ENCODE data around the gene TMEM218. TPM values are rescaled to one million over a fixed set of nuclear protein-coding genes. Genes with fewer than 3 reads are reported as not detected.

The TMEM218 gene
- total RNA-seq, 1 donor from 2014 or later: 11.9 TPM

- Histone ChIP-seq H3K9me3 (ENCODE audit: insufficient read depth, low read depth, low read length) (no peaks in the 10 kb centered on the region), H3K4me1 (ENCODE audit: insufficient read depth, low read length) (peaks cover 35% of the 10 kb centered on the region), H4K20me1 (ENCODE audit: insufficient read depth, low read length) (no peaks in the 10 kb centered on the region), H3K27ac (ENCODE audit: low read depth, low read length) (peak overlapping the region; percentile 55), H3K4me2 (ENCODE audit: low read length) (peak overlapping the region; percentile 72), H3K9ac (ENCODE audit: low read length) (no peak overlapping the region), H3K36me3 (ENCODE audit: insufficient read depth, low read length) (no peaks in the 10 kb centered on the region), H3K4me3 (ENCODE audit: insufficient read depth, low read depth, low read length) (no peak overlapping the region), H3K79me2 (ENCODE audit: insufficient read depth, low read length) (no peaks in the 10 kb centered on the region), H2AFZ (ENCODE audit: low read depth, low read length) (no peak overlapping the region), H3K27me3 (ENCODE audit: insufficient read depth, low read length) (no peaks in the 10 kb centered on the region)
- DNase-seq (ENCODE audit: low read depth) (no peak), FAIRE-seq (no peak)
- no peak overlapping the region for H3K27ac Mint-ChIP-seq (ENCODE audit: unreplicated experiment)
- H3K4me1 Mint-ChIP-seq (ENCODE audit: low read depth, unreplicated experiment): peaks cover 25% of the 10 kb centered on the region
- TF ChIP-seq EZH2 (IDR thresholded peaks at IDR 0.05; ENCODE audit: insufficient read depth, low read length) (no peak), CTCF (IDR thresholded peaks at IDR 0.05; ENCODE audit: insufficient read depth, low read depth, low read length) (no peak)
- H3K4me3 Mint-ChIP-seq (ENCODE audit: unreplicated experiment): no peak overlapping the region
- H3K36me3 Mint-ChIP-seq (ENCODE audit: low read depth, unreplicated experiment): no peaks in the 10 kb centered on the region
- H3K27me3 Mint-ChIP-seq (ENCODE audit: low read depth, unreplicated experiment): peaks cover 35% of the 10 kb centered on the region
- peaks cover 2% of the 10 kb centered on the region for H3K9me3 Mint-ChIP-seq (ENCODE audit: unreplicated experiment)
Measured at GRCh38 chr11:125078516-125079140, 32.8 kb downstream of the TMEM218 start.

- Mint-ChIP-seq H3K4me3 (ENCODE audit: unreplicated experiment) (no peak overlapping the region), H3K27me3 (ENCODE audit: low read depth, unreplicated experiment) (peaks cover 37% of the 10 kb centered on the region), H3K36me3 (ENCODE audit: low read depth, unreplicated experiment) (no peaks in the 10 kb centered on the region), H3K27ac (ENCODE audit: unreplicated experiment) (no peak overlapping the region), H3K4me1 (ENCODE audit: low read depth, unreplicated experiment) (peaks cover 21% of the 10 kb centered on the region), H3K9me3 (ENCODE audit: unreplicated experiment) (peaks cover 2% of the 10 kb centered on the region)
- Histone ChIP-seq H2AFZ (ENCODE audit: low read depth, low read length) (no peak overlapping the region), H3K9ac (ENCODE audit: low read length) (no peak overlapping the region), H3K79me2 (ENCODE audit: insufficient read depth, low read length) (no peaks in the 10 kb centered on the region), H3K27ac (ENCODE audit: low read depth, low read length) (no peak overlapping the region), H3K9me3 (ENCODE audit: insufficient read depth, low read depth, low read length) (no peaks in the 10 kb centered on the region), H3K4me2 (ENCODE audit: low read length) (no peak overlapping the region), H3K27me3 (ENCODE audit: insufficient read depth, low read length) (no peaks in the 10 kb centered on the region), H4K20me1 (ENCODE audit: insufficient read depth, low read length) (no peaks in the 10 kb centered on the region), H3K4me1 (ENCODE audit: insufficient read depth, low read length) (peaks cover 29% of the 10 kb centered on the region), H3K4me3 (ENCODE audit: insufficient read depth, low read depth, low read length) (no peak overlapping the region), H3K36me3 (ENCODE audit: insufficient read depth, low read length) (no peaks in the 10 kb centered on the region)
- TF ChIP-seq EZH2 (IDR thresholded peaks at IDR 0.05; ENCODE audit: insufficient read depth, low read length) (no peak), CTCF (IDR thresholded peaks at IDR 0.05; ENCODE audit: insufficient read depth, low read depth, low read length) (no peak)
- DNase-seq (ENCODE audit: low read depth) (no peak), FAIRE-seq (no peak)
Measured at GRCh38 chr11:125078016-125078415, 33.4 kb downstream of the TMEM218 start.

- Histone ChIP-seq H3K27ac (ENCODE audit: low read depth, low read length) (no peak overlapping the region), H3K4me1 (ENCODE audit: insufficient read depth, low read length) (peaks cover 23% of the 10 kb centered on the region), H3K9me3 (ENCODE audit: insufficient read depth, low read depth, low read length) (no peaks in the 10 kb centered on the region), H3K27me3 (ENCODE audit: insufficient read depth, low read length) (no peaks in the 10 kb centered on the region), H3K4me2 (ENCODE audit: low read length) (no peak overlapping the region), H4K20me1 (ENCODE audit: insufficient read depth, low read length) (no peaks in the 10 kb centered on the region), H2AFZ (ENCODE audit: low read depth, low read length) (no peak overlapping the region), H3K36me3 (ENCODE audit: insufficient read depth, low read length) (no peaks in the 10 kb centered on the region), H3K4me3 (ENCODE audit: insufficient read depth, low read depth, low read length) (no peak overlapping the region), H3K9ac (ENCODE audit: low read length) (no peak overlapping the region), H3K79me2 (ENCODE audit: insufficient read depth, low read length) (no peaks in the 10 kb centered on the region)
- no peak for DNase-seq (ENCODE audit: low read depth)
- Mint-ChIP-seq H3K4me3 (ENCODE audit: unreplicated experiment) (no peak overlapping the region), H3K27ac (ENCODE audit: unreplicated experiment) (no peak overlapping the region), H3K27me3 (ENCODE audit: low read depth, unreplicated experiment) (peaks cover 42% of the 10 kb centered on the region), H3K4me1 (ENCODE audit: low read depth, unreplicated experiment) (peaks cover 18% of the 10 kb centered on the region), H3K36me3 (ENCODE audit: low read depth, unreplicated experiment) (no peaks in the 10 kb centered on the region), H3K9me3 (ENCODE audit: unreplicated experiment) (peaks cover 2% of the 10 kb centered on the region)
- TF ChIP-seq EZH2 (IDR thresholded peaks at IDR 0.05; ENCODE audit: insufficient read depth, low read length): no peak
- TF ChIP-seq CTCF (IDR thresholded peaks at IDR 0.05; ENCODE audit: insufficient read depth, low read depth, low read length): no peak
- FAIRE-seq: no peak
Measured at GRCh38 chr11:125076378-125076945, 35.0 kb downstream of the TMEM218 start.
